K562 (cell line): ENCODE results near the gene PTH1R. TPM values are rescaled to one million over a fixed set of nuclear protein-coding genes. Genes with fewer than 3 reads are reported as not detected.

Experiments used
- ATAC-seq: fragments of 200-7000 bp; cut with Tn5 transposase; 3 replicates; pipeline ENCODE4 v1.9.1; 2020; ENCODE audit warnings: moderate library complexity
- BruUV-seq: library from RNA; stranded (reverse); fragments of 400-500 nt; replicated peaks from 2 replicates; lab custom pipeline; 2021; lab: Mats Ljungman, UMichigan
- CTCF ChIA-PET: fragments of 300-600 bp; formaldehyde crosslinking; extraction: SDS; loops from one replicate; lab custom pipeline; 2021; ENCODE audit warnings: low intra/inter-chr PET ratio; lab: Yijun Ruan, JAX
- POLR2A ChIA-PET: fragments of 300-600, 350-650 bp; sonication (Branson Sonifier 250); formaldehyde crosslinking; extraction: SDS; loops from one replicate; lab custom pipeline; 2021; ENCODE audit warnings: antibody characterized with exemption, inconsistent platforms; lab: Yijun Ruan, JAX
- DNase-seq, 4 experiments: peaks; one replicate each; pipeline versions ENCODE4 v3.0.0 to v3.0.0-alpha.2; 2011 to 2018; ENCODE audit warnings: low spot score in 3 of 4, mixed read lengths in 3 of 4; ENCODE audit errors: extremely low read depth in 1 of 4
- FAIRE-seq: peaks from 2 replicates; lab custom pipeline; 2011; peaks lifted over from hg19 to GRCh38; lab: Jason Lieb, UNC
- H2AFZ ChIP-seq: 2 replicates; pipeline ENCODE4 v1.6.0; 2011; ENCODE audit warnings: low read depth, low read length, control low read depth, inconsistent platforms
- H3K27ac ChIP-seq: fragments of 200-600 bp; 3 replicates; pipeline ENCODE4 v1.8.0; 2011; ENCODE audit warnings: low read depth, mild to moderate bottlenecking, control low read depth, inconsistent platforms, low read length, moderate library complexity, mixed read lengths; ENCODE audit errors: extremely low read depth
- H3K27me3 ChIP-seq, 2 experiments: fragments of 300-600 bp in 1 of 2; 2 replicates in 1 of 2; 3 replicates in 1 of 2; pipeline versions ENCODE4 v1.6.0 to v1.8.0; 2011; ENCODE audit warnings: inconsistent platforms in 2 of 2, low read length in 2 of 2, mild to moderate bottlenecking in 1 of 2, mixed read lengths in 1 of 2, moderate library complexity in 1 of 2; ENCODE audit not compliant: control insufficient read depth in 2 of 2, insufficient read depth in 2 of 2
- H3K36me3 ChIP-seq: fragments of 300-600 bp; 3 replicates; pipeline ENCODE4 v1.8.0; 2011; ENCODE audit warnings: mild to moderate bottlenecking, low read length, inconsistent platforms; ENCODE audit not compliant: control insufficient read depth, insufficient read depth
- H3K4me1 ChIP-seq, 2 experiments: fragments of 200-600 bp in 1 of 2; replicated peaks in 1 of 2; 2 replicates in 1 of 2; 3 replicates in 1 of 2; pipeline versions ENCODE4 v1.5.1 to v1.8.0; 2011; ENCODE audit warnings: inconsistent platforms in 2 of 2, low read length in 2 of 2, mild to moderate bottlenecking in 1 of 2, mixed read lengths in 1 of 2, moderate library complexity in 1 of 2; ENCODE audit not compliant: control insufficient read depth in 2 of 2, insufficient read depth in 2 of 2
- H3K4me2 ChIP-seq: 2 replicates; pipeline ENCODE4 v1.6.1; 2011; ENCODE audit warnings: low read length, control low read depth, inconsistent platforms, mixed read lengths; ENCODE audit not compliant: insufficient read depth
- H3K4me3 ChIP-seq: fragments of 200-600 bp; sonication (generic), shearing (Covaris generic); 2 replicates; pipeline ENCODE4 v1.5.1; 2016; ENCODE audit warnings: control low read depth, inconsistent platforms
- H3K79me2 ChIP-seq: fragments of 200-600 bp; 3 replicates; pipeline ENCODE4 v1.8.0; 2011; ENCODE audit warnings: low read length, inconsistent platforms; ENCODE audit not compliant: control insufficient read depth, insufficient read depth
- H3K9ac ChIP-seq, 2 experiments: 2 replicates each; pipeline versions ENCODE4 v1.6.0 to v1.6.1; 2011; ENCODE audit warnings: low read depth in 2 of 2, low read length in 2 of 2, control low read depth in 1 of 2, inconsistent platforms in 1 of 2, mild to moderate bottlenecking in 1 of 2, mixed read lengths in 1 of 2; ENCODE audit not compliant: insufficient read depth in 1 of 2
- H3K9me1 ChIP-seq: one replicate; pipeline ENCODE4 v1.6.0; 2011; ENCODE audit warnings: inconsistent platforms, mild to moderate bottlenecking, low read length, moderate library complexity; ENCODE audit not compliant: control insufficient read depth, insufficient read depth
- H3K9me3 ChIP-seq: replicated peaks from 2 replicates; pipeline ENCODE4 v1.5.1; 2011; ENCODE audit warnings: low read depth, low read length, inconsistent platforms; ENCODE audit not compliant: control insufficient read depth, insufficient read depth
- H4K20me1 ChIP-seq: replicated peaks from 2 replicates; pipeline ENCODE4 v1.6.1; 2011; ENCODE audit warnings: low read length, inconsistent platforms, mixed read lengths; ENCODE audit not compliant: control insufficient read depth, insufficient read depth
- BCOR ChIP-seq: fragments of 450-650 bp; IDR thresholded peaks from 2 replicates; pipeline ENCODE4 v1.6.1; 2016
- EP400 ChIP-seq: fragments of 450-650 bp; IDR thresholded peaks from 2 replicates; pipeline ENCODE4 v1.6.1; 2017; ENCODE audit warnings: antibody characterized with exemption, mild to moderate bottlenecking, moderate library complexity
- FOXK2 ChIP-seq, 2 experiments: fragments of 450-650 bp; IDR thresholded peaks in 1 of 2; conservative IDR thresholded peaks in 1 of 2; 2 replicates each; pipeline ENCODE4 v1.6.1; 2016; ENCODE audit warnings: low read depth in 2 of 2, mild to moderate bottlenecking in 1 of 2
- JUND ChIP-seq, 2 experiments: IDR thresholded peaks; 2 replicates in 1 of 2; 3 replicates in 1 of 2; pipeline ENCODE4 v1.6.1; 2011; ENCODE audit warnings: borderline replicate concordance in 2 of 2, low read depth in 2 of 2, low read length in 2 of 2, improper control_type of control experiment in 1 of 2, missing biosample characterization in 1 of 2, missing genetic modification characterization in 1 of 2, missing genetic modification reagents in 1 of 2
- PHF8 ChIP-seq: fragments of 200-600 bp; sonication (generic); IDR thresholded peaks from 2 replicates; pipeline ENCODE4 v1.6.1; 2012; ENCODE audit warnings: mixed run types, mild to moderate bottlenecking, inconsistent platforms, low read length, moderate library complexity, borderline replicate concordance
- RBM39 ChIP-seq: fragments of 200-400 bp; formaldehyde crosslinking; optimal IDR thresholded peaks from 2 replicates; pipeline ENCODE3; 2018; ENCODE audit warnings: low read depth, low read length
- ZNF121 ChIP-seq: sonication (generic); formaldehyde crosslinking; conservative IDR thresholded peaks from 2 replicates; pipeline ENCODE4 v1.8.0; 2022; ENCODE audit warnings: missing genetic modification reagents
- whole genome bisulfite sequencing: fragments of 100-300 bp; shearing (Covaris generic); methylation state at CpG from one replicate; pipeline ENCODE4 v1.1.6; 2016; ENCODE audit warnings: low coverage, mixed read lengths; ENCODE audit not compliant: insufficient coverage; ENCODE audit errors: missing lambda C conversion rate; 5-methylcytosine and 5-hydroxymethylcytosine counted together
- in situ Hi-C: fragments of 300-500 bp; cut with MboI; formaldehyde crosslinking; loops from 4 replicates; pipeline ENCODE4 v1.15.0; 2018; ENCODE audit warnings: inconsistent platforms, mixed read lengths
- intact Hi-C: fragments of 100-400 bp; cut with micrococcal nuclease; formaldehyde crosslinking; loops from 2 replicates; pipeline ENCODE4 v1.14.2; 2022
- polyA plus RNA-seq, 8 experiments: library from polyadenylated mRNA; depleted of rRNA in 4 of 8; stranded (reverse) in 5 of 8; unstranded in 3 of 8; fragments of >200 nt; fragmentation: Nextera tagmentation in 2 of 8; fragmentation: Illumina TruSeq in 1 of 8; extraction: Ambion mirVana in 2 of 8; extraction: Trizol in 1 of 8; gene quantifications; 2 replicates each; pipeline versions ENCODE4 v1.2.1 to v1.2.3, GENCODE V29; 2011 to 2014; ENCODE audit warnings: inconsistent platforms in 1 of 8, missing spikeins in 1 of 8
- total RNA-seq, 7 experiments: library from RNA; depleted of rRNA in 6 of 7; stranded (reverse); fragments of >200 nt in 6 of 7; fragmentation: Illumina TruSeq in 2 of 7; extraction: Trizol in 2 of 7; gene quantifications; 2 replicates each; pipeline versions ENCODE4 v1.2.1 to v1.2.3, GENCODE V29; 2011 to 2021; ENCODE audit warnings: low replicate concordance in 1 of 7
- TF ChIP-seq, protein P1 (sequence below): sonication (generic); formaldehyde crosslinking; IDR thresholded peaks from 2 replicates; pipeline ENCODE4 v1.8.0; 2022; ENCODE audit warnings: mild to moderate bottlenecking, missing genetic modification reagents
- TF ChIP-seq, protein P2 (sequence below): sonication (generic); formaldehyde crosslinking; IDR thresholded peaks from 2 replicates; pipeline ENCODE4 v1.8.0; 2022; ENCODE audit warnings: mild to moderate bottlenecking, missing genetic modification reagents

Gene PTH1R
- total and polyA plus RNA-seq, 9 of the 15 experiments (the other 6 are each of a cell fraction or from before 2014, with no cell fraction given): not detected

GRCh38 chr3:46844397-46844796 lies 33.1 kb upstream of the PTH1R start:
- Histone ChIP-seq H3K79me2 (no peaks in the 10 kb centered on the region), H3K36me3 (no peaks in the 10 kb centered on the region), H4K20me1 (no peaks in the 10 kb centered on the region), H3K4me1 (peaks cover 11 to 17% of the 10 kb centered on the region in 2 experiments), H3K9ac (no peak overlapping the region), H3K27ac (no peak overlapping the region), H3K9me3 (no peaks in the 10 kb centered on the region), H3K4me3 (no peak overlapping the region), H3K9me1 (no peaks in the 10 kb centered on the region), H3K27me3 (peaks cover 5 to 33% of the 10 kb centered on the region in 2 experiments; a peak in 4 of 5 replicates), H3K4me2 (no peak overlapping the region), H2AFZ (no peak overlapping the region)
- whole genome bisulfite sequencing: 6% methylated on average over 3 of the region's 3 CpGs
- in situ Hi-C loops (no loop called here), intact Hi-C loops (no loop called here)
- no TSS peak for BruUV-seq
- POLR2A ChIA-PET: no interaction called here
- CTCF ChIA-PET: no interaction called here
- ATAC-seq: no peak
- TF ChIP-seq FOXK2 (conservative IDR thresholded peaks at IDR 0.05 in 1 of 2, IDR thresholded peaks at IDR 0.05 in 1 of 2; ENCODE audit: low read depth in 2 of 2): no peak
- no peak for TF ChIP-seq EP400
- no peak for TF ChIP-seq BCOR
- TF ChIP-seq ZNF121 (CRISPR knock-in tag): no peak
- TF ChIP-seq PHF8: no peak
- no peak for TF ChIP-seq RBM39
- TF ChIP-seq, protein P1, sequence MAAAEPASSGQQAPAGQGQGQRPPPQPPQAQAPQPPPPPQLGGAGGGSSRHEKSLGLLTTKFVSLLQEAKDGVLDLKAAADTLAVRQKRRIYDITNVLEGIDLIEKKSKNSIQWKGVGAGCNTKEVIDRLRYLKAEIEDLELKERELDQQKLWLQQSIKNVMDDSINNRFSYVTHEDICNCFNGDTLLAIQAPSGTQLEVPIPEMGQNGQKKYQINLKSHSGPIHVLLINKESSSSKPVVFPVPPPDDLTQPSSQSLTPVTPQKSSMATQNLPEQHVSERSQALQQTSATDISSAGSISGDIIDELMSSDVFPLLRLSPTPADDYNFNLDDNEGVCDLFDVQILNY: no peak
- TF ChIP-seq, protein P2, sequence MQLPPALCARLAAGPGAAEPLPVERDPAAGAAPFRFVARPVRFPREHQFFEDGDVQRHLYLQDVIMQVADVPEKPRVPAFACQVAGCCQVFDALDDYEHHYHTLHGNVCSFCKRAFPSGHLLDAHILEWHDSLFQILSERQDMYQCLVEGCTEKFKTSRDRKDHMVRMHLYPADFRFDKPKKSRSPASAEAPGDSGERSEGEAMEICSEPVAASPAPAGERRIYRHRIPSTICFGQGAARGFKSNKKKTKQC (CRISPR knock-in tag): no peak
- no peak for TF ChIP-seq JUND (IDR thresholded peaks at IDR 0.05; ENCODE audit: borderline replicate concordance, low read depth, low read length)
- TF ChIP-seq JUND (tag; IDR thresholded peaks at IDR 0.05; ENCODE audit: borderline replicate concordance, low read depth, low read length): no peak
- FAIRE-seq: no peak
- DNase-seq: no peak
